Osteocyte (in vitro differentiated cells): ENCODE data around the gene TELO2. TPM values are rescaled to one million over a fixed set of nuclear protein-coding genes. Genes with fewer than 3 reads are reported as not detected.

Experiments
- DNase-seq: peaks from one replicate; pipeline ENCODE4 v3.0.0; 2021; ENCODE audit warnings: mixed read lengths; ENCODE audit not compliant: unreplicated experiment; ENCODE audit errors: extremely low spot score
- H3K27ac Mint-ChIP-seq: one replicate; pipeline ENCODE4 v1.8.0; 2021; ENCODE audit warnings: mild to moderate bottlenecking, mixed read lengths; ENCODE audit not compliant: unreplicated experiment
- H3K27me3 Mint-ChIP-seq: one replicate; pipeline ENCODE4 v1.8.0; 2021; ENCODE audit warnings: mixed read lengths; ENCODE audit not compliant: unreplicated experiment
- H3K36me3 Mint-ChIP-seq: one replicate; pipeline ENCODE4 v1.8.0; 2021; ENCODE audit warnings: mixed read lengths; ENCODE audit not compliant: unreplicated experiment
- H3K4me1 Mint-ChIP-seq: one replicate; pipeline ENCODE4 v1.8.0; 2021; ENCODE audit warnings: mixed read lengths; ENCODE audit not compliant: unreplicated experiment
- H3K4me3 Mint-ChIP-seq: one replicate; pipeline ENCODE4 v1.8.0; 2021; ENCODE audit warnings: mild to moderate bottlenecking, moderate library complexity, mixed read lengths; ENCODE audit not compliant: unreplicated experiment
- H3K9me3 Mint-ChIP-seq: one replicate; pipeline ENCODE4 v1.8.0; 2021; ENCODE audit warnings: mixed read lengths; ENCODE audit not compliant: unreplicated experiment
- total RNA-seq: library from RNA; stranded (reverse); gene quantifications from 2 replicates; pipeline ENCODE4 v1.2.1, GENCODE V29; 2021
- TF ChIP-seq, protein P1 (sequence below): fragments of 200-600 bp; sonication (generic); IDR thresholded peaks from 2 replicates; pipeline ENCODE4 v1.5.0; 2021; ENCODE audit warnings: antibody characterized with exemption, mild to moderate bottlenecking, moderate library complexity

The TELO2 gene
- total RNA-seq, 1 donor from 2014 or later, result 37.8 TPM

DNA sequence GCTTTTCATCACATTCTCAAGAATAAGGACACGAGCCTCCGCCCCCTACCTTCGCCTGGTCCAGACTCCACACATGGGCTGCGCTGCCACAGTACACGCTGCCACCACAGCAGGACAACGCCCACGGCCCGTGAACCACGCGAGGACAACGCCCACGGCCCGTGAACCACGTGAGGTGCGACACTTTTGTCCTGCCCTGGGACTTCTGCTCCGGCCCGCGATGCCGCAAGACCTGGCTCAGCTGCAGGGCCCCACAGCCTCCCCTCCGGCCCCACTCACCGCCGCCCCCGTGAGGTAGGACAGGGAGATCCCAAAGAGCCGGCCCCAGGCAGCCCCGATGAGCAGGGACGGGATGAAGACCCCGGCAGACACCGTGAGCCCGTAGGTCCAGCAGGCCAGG, 42.9 kb upstream of the TELO2 start:
- Mint-ChIP-seq H3K27ac (no peak overlapping the region), H3K4me1 (no peaks in the 10 kb centered on the region), H3K36me3 (peaks cover 14% of the 10 kb centered on the region), H3K9me3 (no peaks in the 10 kb centered on the region), H3K4me3 (no peak overlapping the region), H3K27me3 (no peaks in the 10 kb centered on the region)
- TF ChIP-seq, protein P1, sequence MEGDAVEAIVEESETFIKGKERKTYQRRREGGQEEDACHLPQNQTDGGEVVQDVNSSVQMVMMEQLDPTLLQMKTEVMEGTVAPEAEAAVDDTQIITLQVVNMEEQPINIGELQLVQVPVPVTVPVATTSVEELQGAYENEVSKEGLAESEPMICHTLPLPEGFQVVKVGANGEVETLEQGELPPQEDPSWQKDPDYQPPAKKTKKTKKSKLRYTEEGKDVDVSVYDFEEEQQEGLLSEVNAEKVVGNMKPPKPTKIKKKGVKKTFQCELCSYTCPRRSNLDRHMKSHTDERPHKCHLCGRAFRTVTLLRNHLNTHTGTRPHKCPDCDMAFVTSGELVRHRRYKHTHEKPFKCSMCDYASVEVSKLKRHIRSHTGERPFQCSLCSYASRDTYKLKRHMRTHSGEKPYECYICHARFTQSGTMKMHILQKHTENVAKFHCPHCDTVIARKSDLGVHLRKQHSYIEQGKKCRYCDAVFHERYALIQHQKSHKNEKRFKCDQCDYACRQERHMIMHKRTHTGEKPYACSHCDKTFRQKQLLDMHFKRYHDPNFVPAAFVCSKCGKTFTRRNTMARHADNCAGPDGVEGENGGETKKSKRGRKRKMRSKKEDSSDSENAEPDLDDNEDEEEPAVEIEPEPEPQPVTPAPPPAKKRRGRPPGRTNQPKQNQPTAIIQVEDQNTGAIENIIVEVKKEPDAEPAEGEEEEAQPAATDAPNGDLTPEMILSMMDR, result no peak
- DNase-seq, result no peak

DNA sequence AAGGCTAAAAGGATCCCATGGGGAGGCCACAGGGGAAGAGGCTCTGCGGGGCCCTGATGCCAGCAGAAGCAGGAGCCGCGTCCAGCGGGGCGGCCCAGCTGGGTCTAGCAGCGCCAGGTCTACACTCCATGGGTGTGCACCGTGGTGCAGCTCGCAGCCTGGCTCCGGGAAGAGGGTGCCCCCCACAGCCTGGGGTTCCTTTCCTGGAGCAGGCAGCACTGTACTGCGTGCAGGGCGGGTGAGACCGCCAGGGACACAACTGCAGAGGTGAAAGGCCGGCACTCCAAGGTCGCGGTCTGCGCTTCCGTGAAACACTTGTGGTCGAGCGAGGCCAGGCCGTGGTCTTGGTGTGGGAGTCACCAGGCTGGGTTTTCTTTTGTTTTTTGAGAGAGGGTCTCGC, 42.3 kb upstream of the TELO2 start:
- H3K27ac Mint-ChIP-seq, result no peak overlapping the region
- H3K4me3 Mint-ChIP-seq, result no peak overlapping the region
- no peaks in the 10 kb centered on the region for H3K9me3 Mint-ChIP-seq
- TF ChIP-seq, protein P1, result no peak
- DNase-seq, result no peak
- peaks cover 14% of the 10 kb centered on the region for H3K36me3 Mint-ChIP-seq
- H3K4me1 Mint-ChIP-seq, result no peaks in the 10 kb centered on the region
- no peaks in the 10 kb centered on the region for H3K27me3 Mint-ChIP-seq

DNA sequence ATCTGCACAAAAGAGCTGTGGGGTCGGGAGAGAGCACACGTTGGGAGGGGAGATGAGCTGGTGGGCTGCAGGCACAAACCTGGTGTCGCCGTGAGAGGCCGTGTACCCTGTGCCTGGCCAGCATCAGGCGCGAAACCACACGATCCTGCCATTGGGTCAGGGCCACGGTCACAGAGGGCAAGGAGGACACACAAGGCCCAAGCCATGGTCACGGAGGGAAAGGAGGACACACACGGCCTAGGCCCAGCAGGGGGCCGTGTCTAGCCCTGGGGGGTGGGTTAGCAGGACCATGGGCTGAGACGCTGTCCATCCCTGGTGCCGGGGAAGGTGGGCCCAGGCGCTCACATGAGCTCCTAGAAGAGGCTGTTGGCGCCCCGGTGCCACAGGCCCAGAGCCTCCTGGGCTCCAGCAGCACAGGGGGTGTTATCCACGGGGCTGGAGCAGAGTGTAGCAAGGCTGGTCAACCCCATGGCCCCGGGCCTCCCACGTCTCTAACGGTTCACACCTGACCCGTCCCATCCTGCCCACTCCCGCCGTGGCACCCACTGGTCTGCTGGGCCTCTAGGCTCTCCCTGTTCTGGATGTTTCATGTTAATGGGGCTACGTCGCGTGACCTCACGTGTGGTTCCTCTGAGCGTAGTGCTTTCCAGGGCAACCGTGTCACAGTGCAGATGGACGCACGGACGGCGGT, 41.3 kb upstream of the TELO2 start:
- no peak for DNase-seq
- Mint-ChIP-seq H3K27me3 (no peaks in the 10 kb centered on the region), H3K4me1 (no peaks in the 10 kb centered on the region), H3K36me3 (peaks cover 12% of the 10 kb centered on the region), H3K4me3 (no peak overlapping the region), H3K9me3 (no peaks in the 10 kb centered on the region), H3K27ac (no peak overlapping the region)
- TF ChIP-seq, protein P1, result no peak

DNA sequence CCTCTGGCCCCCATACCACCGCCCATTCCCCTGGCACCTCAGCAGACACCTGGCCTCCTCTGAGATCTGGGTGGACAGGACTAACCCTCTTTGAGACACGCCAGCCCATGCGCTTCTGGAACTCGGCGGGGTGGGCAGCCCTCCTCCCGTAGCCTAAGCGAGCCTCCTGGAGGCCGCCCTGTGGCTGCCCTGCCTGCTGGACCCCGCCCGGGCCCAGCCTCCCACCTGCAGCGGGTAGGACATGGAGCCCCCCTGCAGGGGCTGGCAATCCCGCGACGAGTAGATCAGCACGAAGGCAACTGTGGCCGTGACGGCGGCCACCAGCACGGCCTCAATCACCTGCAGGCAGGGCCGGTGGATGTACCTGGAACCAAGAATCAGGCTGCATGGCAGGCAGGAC, 40.6 kb upstream of the TELO2 start:
- no peak overlapping the region for H3K4me3 Mint-ChIP-seq
- H3K4me1 Mint-ChIP-seq, result no peaks in the 10 kb centered on the region
- H3K27me3 Mint-ChIP-seq, result no peaks in the 10 kb centered on the region
- H3K27ac Mint-ChIP-seq, result no peak overlapping the region
- no peak for DNase-seq
- no peaks in the 10 kb centered on the region for H3K9me3 Mint-ChIP-seq
- H3K36me3 Mint-ChIP-seq, result peaks cover 12% of the 10 kb centered on the region
- TF ChIP-seq, protein P1, result no peak

DNA sequence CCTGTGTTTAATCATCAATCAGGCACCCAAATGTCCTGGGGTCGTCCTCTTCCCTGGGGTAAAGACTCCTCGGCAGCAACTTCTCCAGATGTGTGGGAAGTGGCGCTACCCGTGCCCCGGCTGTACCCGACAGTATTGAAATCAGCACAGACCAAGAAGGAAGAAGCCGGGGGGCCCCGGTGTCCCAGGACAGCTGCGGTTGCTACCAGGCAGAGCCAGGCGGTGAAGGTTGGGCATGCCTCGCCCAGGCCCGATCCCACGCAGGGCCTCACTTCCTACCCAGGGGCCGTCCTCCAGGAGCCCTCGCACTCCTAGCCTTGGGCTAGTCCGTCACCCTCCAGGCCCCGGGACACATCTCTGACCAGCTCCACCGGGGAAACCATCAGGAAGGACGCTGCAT, 39.8 kb upstream of the TELO2 start:
- H3K27ac Mint-ChIP-seq, result no peak overlapping the region
- peaks cover 12% of the 10 kb centered on the region for H3K36me3 Mint-ChIP-seq

More for the DNA sequence above, 39.8 kb upstream of the TELO2 start:
- no peaks in the 10 kb centered on the region for H3K4me1 Mint-ChIP-seq
- H3K27me3 Mint-ChIP-seq, result no peaks in the 10 kb centered on the region
- TF ChIP-seq, protein P1, result no peak
- no peak for DNase-seq
- no peak overlapping the region for H3K4me3 Mint-ChIP-seq
- H3K9me3 Mint-ChIP-seq, result no peaks in the 10 kb centered on the region
